MCF 10A (cell line): ENCODE measurements around the gene U2SURP. TPM values are rescaled to one million over a fixed set of nuclear protein-coding genes. Genes with fewer than 3 reads are reported as not detected.
A peak's percentile ranks its signal among the peaks of the same experiment; 100 is the strongest.

Experiments used
- BruUV-seq: library from RNA; stranded (reverse); fragments of 400-500 nt; replicated peaks from 2 replicates; lab custom pipeline; 2021; lab: Mats Ljungman, UMichigan
- CTCF ChIA-PET: fragments of 300-600 bp; sonication (Branson Sonifier 250); formaldehyde crosslinking; extraction: SDS; loops from one replicate; lab custom pipeline; 2021; ENCODE audit warnings: antibody characterized with exemption, inconsistent platforms; lab: Yijun Ruan, JAX
- POLR2A ChIA-PET: fragments of 300-600, 350-650 bp; sonication (Branson Sonifier 250); formaldehyde crosslinking; extraction: SDS; loops from one replicate; lab custom pipeline; 2020; ENCODE audit warnings: antibody characterized with exemption, inconsistent platforms; lab: Yijun Ruan, JAX
- DNase-seq: peaks from one replicate; pipeline ENCODE4 v3.0.0-alpha.2; 2018; ENCODE audit not compliant: unreplicated experiment
- H3K27ac Mint-ChIP-seq: one replicate; pipeline ENCODE4 v1.8.0; 2022; ENCODE audit warnings: mild to moderate bottlenecking, low read depth, mixed read lengths; ENCODE audit not compliant: unreplicated experiment
- H3K27me3 Mint-ChIP-seq: one replicate; pipeline ENCODE4 v1.8.0; 2022; ENCODE audit warnings: mixed read lengths; ENCODE audit not compliant: insufficient read depth, unreplicated experiment
- H3K36me3 Mint-ChIP-seq: one replicate; pipeline ENCODE4 v1.8.0; 2022; ENCODE audit warnings: mild to moderate bottlenecking, moderate library complexity, mixed read lengths; ENCODE audit not compliant: insufficient read depth, unreplicated experiment
- H3K4me1 Mint-ChIP-seq: one replicate; pipeline ENCODE4 v1.8.0; 2022; ENCODE audit warnings: mixed read lengths; ENCODE audit not compliant: insufficient read depth, unreplicated experiment
- H3K4me3 Mint-ChIP-seq: one replicate; pipeline ENCODE4 v1.8.0; 2022; ENCODE audit warnings: mild to moderate bottlenecking, moderate library complexity, mixed read lengths; ENCODE audit not compliant: unreplicated experiment
- H3K9me3 Mint-ChIP-seq: one replicate; pipeline ENCODE4 v1.8.0; 2022; ENCODE audit warnings: mixed read lengths; ENCODE audit not compliant: unreplicated experiment
- intact Hi-C: fragments of 100-400 bp; cut with micrococcal nuclease; formaldehyde crosslinking; loops from 2 replicates; pipeline ENCODE4 v1.14.1; 2022
- total RNA-seq: library from RNA; stranded (reverse); gene quantifications from 2 replicates; pipeline ENCODE4 v1.2.3, GENCODE V29; 2022
- TF ChIP-seq, protein P1 (sequence below): fragments of 200-600 bp; IDR thresholded peaks from one replicate; pipeline ENCODE4 v1.8.0; 2022; ENCODE audit warnings: antibody characterized with exemption, mild to moderate bottlenecking; ENCODE audit not compliant: unreplicated experiment

The U2SURP gene
- total RNA-seq, 1 experiment from 2014 or later = 146 TPM

DNA sequence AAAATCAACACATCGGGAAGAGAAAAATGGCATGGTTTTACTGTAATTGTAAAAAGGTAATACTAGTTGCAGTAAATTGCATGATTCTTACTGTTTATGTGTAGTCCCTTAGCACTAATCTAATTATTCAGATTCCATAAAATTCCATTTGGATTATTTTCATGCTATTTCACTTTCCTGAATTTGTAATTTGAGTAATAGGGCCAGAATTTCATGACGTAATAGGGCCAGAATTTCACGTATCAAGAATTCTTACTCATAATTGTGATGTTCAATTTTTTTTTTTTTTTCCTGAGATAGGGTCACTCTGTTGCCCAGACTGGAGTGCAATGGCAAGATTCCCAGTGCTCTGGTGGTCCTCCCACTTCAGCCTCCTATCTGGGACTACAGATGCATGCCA lies 2.9 kb upstream of the U2SURP start:
- Mint-ChIP-seq H3K27me3 (no peaks in the 10 kb centered on the region), H3K9me3 (no peaks in the 10 kb centered on the region), H3K4me3 (no peak overlapping the region), H3K36me3 (peaks cover 8% of the 10 kb centered on the region), H3K4me1 (peaks cover 12% of the 10 kb centered on the region), H3K27ac (no peak overlapping the region)
- no TSS peak for BruUV-seq
- intact Hi-C loops = loop anchor here (10.0 kb wide), 1 partner anchor 274 kb away; the partner anchor contains the start of gene TRPC1
- ChIA-PET POLR2A (no interaction called here), CTCF (interaction anchor here (1.3 to 14.5 kb wide), 2 partner anchors 11 to 168 kb away, joined by 4 to 212 read pairs; no protein-coding TSS in a partner anchor)
- TF ChIP-seq, protein P1, sequence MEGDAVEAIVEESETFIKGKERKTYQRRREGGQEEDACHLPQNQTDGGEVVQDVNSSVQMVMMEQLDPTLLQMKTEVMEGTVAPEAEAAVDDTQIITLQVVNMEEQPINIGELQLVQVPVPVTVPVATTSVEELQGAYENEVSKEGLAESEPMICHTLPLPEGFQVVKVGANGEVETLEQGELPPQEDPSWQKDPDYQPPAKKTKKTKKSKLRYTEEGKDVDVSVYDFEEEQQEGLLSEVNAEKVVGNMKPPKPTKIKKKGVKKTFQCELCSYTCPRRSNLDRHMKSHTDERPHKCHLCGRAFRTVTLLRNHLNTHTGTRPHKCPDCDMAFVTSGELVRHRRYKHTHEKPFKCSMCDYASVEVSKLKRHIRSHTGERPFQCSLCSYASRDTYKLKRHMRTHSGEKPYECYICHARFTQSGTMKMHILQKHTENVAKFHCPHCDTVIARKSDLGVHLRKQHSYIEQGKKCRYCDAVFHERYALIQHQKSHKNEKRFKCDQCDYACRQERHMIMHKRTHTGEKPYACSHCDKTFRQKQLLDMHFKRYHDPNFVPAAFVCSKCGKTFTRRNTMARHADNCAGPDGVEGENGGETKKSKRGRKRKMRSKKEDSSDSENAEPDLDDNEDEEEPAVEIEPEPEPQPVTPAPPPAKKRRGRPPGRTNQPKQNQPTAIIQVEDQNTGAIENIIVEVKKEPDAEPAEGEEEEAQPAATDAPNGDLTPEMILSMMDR = no peak
- DNase-seq = no peak

DNA sequence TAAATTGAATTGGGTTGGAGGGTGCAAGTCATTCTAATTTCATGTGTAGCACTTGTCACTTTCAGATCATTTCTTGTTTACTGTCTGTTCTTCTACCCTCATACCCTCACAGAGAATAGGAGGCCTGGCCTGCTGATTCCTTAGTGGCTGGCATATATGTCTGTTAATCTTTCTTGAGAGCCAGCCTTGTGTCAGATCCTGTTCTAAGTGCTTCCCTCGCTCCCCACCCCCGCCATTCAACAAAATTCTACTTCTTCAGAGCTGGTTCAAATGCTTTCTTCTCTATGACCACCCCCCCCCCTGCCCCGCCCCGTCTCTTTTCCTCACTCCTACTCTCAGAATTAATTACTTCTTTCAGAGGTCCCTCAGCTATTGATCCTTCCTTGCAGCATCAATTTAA lies 1.5 kb upstream of the U2SURP start:
- POLR2A ChIA-PET = interaction anchor here (0.7 to 4.5 kb wide), 6 partner anchors 10 to 613 kb away, joined by 3 to 96 read pairs (median 12); partner anchors contain the start of genes ATR and PLS1
- no peak for DNase-seq
- peak overlapping the region; percentile 99 for H3K27ac Mint-ChIP-seq
- BruUV-seq = no TSS peak
- H3K36me3 Mint-ChIP-seq = peaks cover 10% of the 10 kb centered on the region
- peak overlapping the region; percentile 94 for H3K4me3 Mint-ChIP-seq
- peaks cover 17% of the 10 kb centered on the region for H3K4me1 Mint-ChIP-seq
- CTCF ChIA-PET = interaction anchor here (0.6 to 14.5 kb wide), 4 partner anchors 12 to 301 kb away, joined by 3 to 212 read pairs (median 5); no protein-coding TSS in a partner anchor
- TF ChIP-seq, protein P1 = no peak
- intact Hi-C loops = loop anchor here (5.0 to 10.0 kb wide), 2 partner anchors 275 to 423 kb away; partner anchors contain the start of genes ATR and TRPC1
- H3K27me3 Mint-ChIP-seq = no peaks in the 10 kb centered on the region
- no peaks in the 10 kb centered on the region for H3K9me3 Mint-ChIP-seq

DNA sequence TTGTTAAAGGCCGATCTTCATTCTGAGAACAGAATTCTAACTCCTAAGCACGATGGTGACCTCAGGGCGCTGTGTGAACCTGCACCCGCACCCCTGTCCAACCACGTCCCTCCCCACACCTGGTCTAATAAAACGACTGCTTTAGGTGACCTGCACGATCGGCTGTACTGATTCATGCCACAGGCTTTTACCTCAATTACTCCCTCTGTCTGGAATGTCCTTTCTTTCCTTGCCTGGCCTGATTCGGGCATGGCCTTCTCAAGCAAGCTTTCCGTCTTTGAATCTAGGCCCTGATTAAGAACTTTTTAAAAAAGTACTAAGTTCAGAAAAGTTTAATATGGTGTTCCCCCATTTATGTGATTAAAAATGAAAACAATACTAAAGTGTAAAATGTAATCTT lies 842 bp upstream of the U2SURP start:
- CTCF ChIA-PET = interaction anchor here (0.6 to 14.5 kb wide), 8 partner anchors 11 to 1760 kb away, joined by 3 to 212 read pairs (median 4); no protein-coding TSS in a partner anchor
- H3K27me3 Mint-ChIP-seq = no peaks in the 10 kb centered on the region
- DNase-seq = peak; percentile 24
- intact Hi-C loops = loop anchor here (5.0 kb wide), 1 partner anchor 423 kb away; the partner anchor contains the start of gene ATR
- peaks cover 15% of the 10 kb centered on the region for H3K36me3 Mint-ChIP-seq
- peaks cover 18% of the 10 kb centered on the region for H3K4me1 Mint-ChIP-seq
- H3K4me3 Mint-ChIP-seq = peak overlapping the region; percentile 94
- TF ChIP-seq, protein P1 = no peak
- BruUV-seq = no TSS peak
- peak overlapping the region; percentile 99 for H3K27ac Mint-ChIP-seq
- H3K9me3 Mint-ChIP-seq = no peaks in the 10 kb centered on the region
- POLR2A ChIA-PET = interaction anchor here (0.6 to 4.5 kb wide), 30 partner anchors 10 to 1597 kb away, joined by 3 to 96 read pairs (median 7); partner anchors contain the start of genes ATR and PLS1

- Mint-ChIP-seq H3K9me3 (no peaks in the 10 kb centered on the region), H3K27me3 (no peaks in the 10 kb centered on the region), H3K4me3 (peak overlapping the region; percentile 94), H3K27ac (peak overlapping the region; percentile 99), H3K36me3 (peaks cover 15% of the 10 kb centered on the region), H3K4me1 (peaks cover 20% of the 10 kb centered on the region)
- intact Hi-C loops = loop anchor here (5.0 kb wide), 1 partner anchor 424 kb away; the partner anchor contains the start of gene ATR
- DNase-seq = no peak
- TF ChIP-seq, protein P1 = no peak
- TSS peak; percentile 96 for BruUV-seq
- ChIA-PET POLR2A (interaction anchor here (0.6 to 4.5 kb wide), 46 partner anchors 11 to 1597 kb away, joined by 3 to 96 read pairs (median 4); partner anchors contain the start of genes ATR, PLS1 and TRPC1), CTCF (interaction anchor here (0.6 to 14.5 kb wide), 10 partner anchors 11 to 685 kb away, joined by 3 to 212 read pairs (median 6); partner anchors contain the start of gene TRPC1)
Measured at GRCh38 chr3:143001034-143001368, 369 bp upstream of the U2SURP start.
